Left lung (tissue), 10 donors: ENCODE measurements around the gene ROBO2. TPM values are rescaled to one million over a fixed set of nuclear protein-coding genes. Genes with fewer than 3 reads are reported as not detected.

Experiments
- ATAC-seq: fragments of 200-7000 bp; cut with Tn5 transposase; one replicate; pipeline ENCODE4 v1.9.1; 2020; ENCODE audit warnings: moderate library complexity
- DNase-seq, 4 donors: peaks; one replicate each; pipeline ENCODE4 v3.0.0-alpha.2; 2013 to 2020
- H3K27ac ChIP-seq, 2 donors: fragments of 200-600 bp; sonication (generic) in 1 of 2; one replicate each; pipeline versions ENCODE4 v1.5.0 to v1.8.0; 2020 to 2021
- H3K27me3 ChIP-seq, 2 donors: fragments of 200-600 bp; sonication (generic) in 1 of 2; one replicate each; pipeline versions ENCODE4 v1.5.0 to v1.8.0; 2020 to 2021
- H3K36me3 ChIP-seq, 2 donors: fragments of 200-600 bp; sonication (generic) in 1 of 2; one replicate each; pipeline versions ENCODE4 v1.5.0 to v1.8.0; 2020 to 2021
- H3K4me1 ChIP-seq, 2 donors: fragments of 200-600 bp; one replicate each; pipeline ENCODE4 v1.8.0; 2021
- H3K4me3 ChIP-seq, 2 donors: fragments of 200-600 bp; sonication (generic) in 1 of 2; one replicate each; pipeline versions ENCODE4 v1.5.0 to v1.8.0; 2020 to 2021; ENCODE audit warnings: mild to moderate bottlenecking in 1 of 2
- H3K9me3 ChIP-seq, 2 donors: fragments of 200-600 bp; sonication (generic) in 1 of 2; one replicate each; pipeline versions ENCODE4 v1.5.0 to v1.8.0; 2020 to 2021
- intact Hi-C, 2 donors: fragments of 100-400 bp; cut with DNase I; formaldehyde crosslinking; loops; one replicate each; pipeline versions ENCODE4 v1.11.2 to v1.14.2; 2022
- polyA plus RNA-seq, 6 donors: library from polyadenylated mRNA; unstranded; fragments of 120-200 nt; gene quantifications; one replicate each; pipeline ENCODE4 v1.2.1, GENCODE V29; 2013; ENCODE audit not compliant: insufficient read length in 6 of 6
- total RNA-seq, 2 donors: library from RNA; stranded (reverse); fragmentation: NEBNext Ultra II Directional; extraction: Animal tissue kit (Norgen Biotek cat#: 25700); gene quantifications; one replicate each; pipeline ENCODE4 v1.2.1, GENCODE V29; 2021
- TF ChIP-seq, protein P1 (sequence below), 2 donors: fragments of 200-600 bp; sonication (generic) in 1 of 2; IDR thresholded peaks; one replicate each; pipeline versions ENCODE4 v1.5.0 to v1.8.0; 2021; ENCODE audit warnings: antibody characterized with exemption in 2 of 2
- donor health status: DM: no; HTN: yes; CAD: no.
- donor health status: DM: no; HTN: no; CAD: no.

ROBO2 gene
- total and polyA plus RNA-seq, 8 donors = 4.9 to 66.2 (median 51.1) TPM

DNA sequence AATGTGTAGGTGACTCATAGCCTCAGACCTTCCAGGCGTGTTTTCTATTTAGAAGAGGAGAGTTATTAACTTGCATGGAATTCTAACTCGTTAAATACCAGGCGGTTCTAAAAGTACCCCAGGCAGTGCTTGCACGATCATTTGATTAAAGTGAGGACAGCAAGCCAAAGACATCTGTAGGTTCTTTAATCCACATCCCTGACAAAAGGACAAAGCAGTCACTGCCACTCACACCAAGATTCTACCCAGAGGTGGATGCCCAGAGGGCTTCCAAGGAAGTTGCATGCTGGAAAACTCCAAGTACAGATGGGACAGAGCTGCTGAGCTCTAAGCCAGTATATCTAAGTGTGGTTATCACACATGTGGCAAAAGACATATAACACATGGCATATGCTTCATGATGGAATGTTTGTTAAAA lies 372.1 kb downstream of the ROBO2 start:
- Histone ChIP-seq H3K27me3 (no peaks in the 10 kb centered on the region), H3K9me3 (peaks cover 0 to 6% of the 10 kb centered on the region in 2 donors), H3K27ac (no peak overlapping the region), H3K4me3 (no peak overlapping the region), H3K4me1 (no peaks in the 10 kb centered on the region), H3K36me3 (no peaks in the 10 kb centered on the region)
- no peak for DNase-seq
- peak; percentile 59 for ATAC-seq
- intact Hi-C loops = no loop called here
- TF ChIP-seq, protein P1, sequence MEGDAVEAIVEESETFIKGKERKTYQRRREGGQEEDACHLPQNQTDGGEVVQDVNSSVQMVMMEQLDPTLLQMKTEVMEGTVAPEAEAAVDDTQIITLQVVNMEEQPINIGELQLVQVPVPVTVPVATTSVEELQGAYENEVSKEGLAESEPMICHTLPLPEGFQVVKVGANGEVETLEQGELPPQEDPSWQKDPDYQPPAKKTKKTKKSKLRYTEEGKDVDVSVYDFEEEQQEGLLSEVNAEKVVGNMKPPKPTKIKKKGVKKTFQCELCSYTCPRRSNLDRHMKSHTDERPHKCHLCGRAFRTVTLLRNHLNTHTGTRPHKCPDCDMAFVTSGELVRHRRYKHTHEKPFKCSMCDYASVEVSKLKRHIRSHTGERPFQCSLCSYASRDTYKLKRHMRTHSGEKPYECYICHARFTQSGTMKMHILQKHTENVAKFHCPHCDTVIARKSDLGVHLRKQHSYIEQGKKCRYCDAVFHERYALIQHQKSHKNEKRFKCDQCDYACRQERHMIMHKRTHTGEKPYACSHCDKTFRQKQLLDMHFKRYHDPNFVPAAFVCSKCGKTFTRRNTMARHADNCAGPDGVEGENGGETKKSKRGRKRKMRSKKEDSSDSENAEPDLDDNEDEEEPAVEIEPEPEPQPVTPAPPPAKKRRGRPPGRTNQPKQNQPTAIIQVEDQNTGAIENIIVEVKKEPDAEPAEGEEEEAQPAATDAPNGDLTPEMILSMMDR (IDR thresholded peaks at IDR 0.05) = no peak

GRCh38 chr3:77412584-77412983 lies 372.7 kb downstream of the ROBO2 start:
- Histone ChIP-seq H3K36me3 (no peaks in the 10 kb centered on the region), H3K27ac (no peak overlapping the region), H3K27me3 (no peaks in the 10 kb centered on the region), H3K4me1 (no peaks in the 10 kb centered on the region), H3K9me3 (peaks cover 0 to 6% of the 10 kb centered on the region in 2 donors), H3K4me3 (no peak overlapping the region)
- intact Hi-C loops = no loop called here
- TF ChIP-seq, protein P1 (IDR thresholded peaks at IDR 0.05) = no peak
- ATAC-seq (no peak), DNase-seq (no peak)

- TF ChIP-seq, protein P1 (IDR thresholded peaks at IDR 0.05) = no peak
- intact Hi-C loops = no loop called here
- Histone ChIP-seq H3K27me3 (no peaks in the 10 kb centered on the region), H3K4me3 (no peak overlapping the region), H3K36me3 (no peaks in the 10 kb centered on the region), H3K27ac (no peak overlapping the region), H3K9me3 (peaks cover 0 to 6% of the 10 kb centered on the region in 2 donors), H3K4me1 (no peaks in the 10 kb centered on the region)
- ATAC-seq = no peak
- DNase-seq = no peak
Measured at GRCh38 chr3:77414881-77415280, 375.0 kb downstream of the ROBO2 start.

DNA sequence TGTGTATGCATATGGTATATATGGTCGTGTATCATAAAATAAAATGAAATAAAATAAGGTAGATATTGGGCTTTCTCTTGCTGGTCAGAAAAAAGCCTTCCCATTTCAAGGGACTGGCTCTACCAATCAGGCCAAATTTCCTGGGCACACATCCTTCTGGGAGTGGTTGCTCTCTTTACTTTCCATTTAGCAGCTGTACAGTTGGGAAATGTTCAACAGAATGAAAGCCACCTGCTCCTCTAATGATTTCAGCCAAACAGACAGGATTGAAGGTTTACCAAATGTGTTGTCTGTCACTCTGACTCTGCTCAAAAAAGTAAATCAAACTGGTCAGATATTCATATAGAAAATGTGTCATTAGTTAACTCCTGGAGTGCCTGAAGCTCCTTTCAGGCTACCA lies 380.4 kb downstream of the ROBO2 start:
- no peak for DNase-seq
- intact Hi-C loops = no loop called here

GRCh38 chr3:77421916-77422315 lies 382.0 kb downstream of the ROBO2 start:
- no peak overlapping the region for H3K4me3 ChIP-seq
- DNase-seq (no peak), ATAC-seq (no peak)
- no peaks in the 10 kb centered on the region for H3K27me3 ChIP-seq
- no peaks in the 10 kb centered on the region for H3K9me3 ChIP-seq
- no peaks in the 10 kb centered on the region for H3K4me1 ChIP-seq
- H3K36me3 ChIP-seq = no peaks in the 10 kb centered on the region
- no peak overlapping the region for H3K27ac ChIP-seq
- intact Hi-C loops = no loop called here
- TF ChIP-seq, protein P1 (IDR thresholded peaks at IDR 0.05) = no peak

More for the DNA sequence above, 380.4 kb downstream of the ROBO2 start:
- H3K9me3 ChIP-seq = peaks cover 0 to 4% of the 10 kb centered on the region in 2 donors
- no peaks in the 10 kb centered on the region for H3K27me3 ChIP-seq
- H3K4me1 ChIP-seq = no peaks in the 10 kb centered on the region
- no peaks in the 10 kb centered on the region for H3K36me3 ChIP-seq
- TF ChIP-seq, protein P1 (IDR thresholded peaks at IDR 0.05) = no peak
- H3K27ac ChIP-seq = no peak overlapping the region
- no peak overlapping the region for H3K4me3 ChIP-seq
- ATAC-seq = no peak
